B cell (primary cell): ENCODE data around the gene HPCA. TPM values are rescaled to one million over a fixed set of nuclear protein-coding genes. Genes with fewer than 3 reads are reported as not detected.

Source experiments
- ATAC-seq: fragments of 200-7000 bp; cut with Tn5 transposase; one replicate; pipeline ENCODE4 v1.10.0; 2021; ENCODE audit warnings: low read depth, mild to moderate bottlenecking, moderate number of reproducible peaks, moderate library complexity
- CTCF ChIA-PET: fragments of 350-600 bp; sonication (Branson Sonifier 250); formaldehyde crosslinking; loops from one replicate; lab custom pipeline; 2021; ENCODE audit warnings: antibody characterized with exemption, inconsistent platforms; lab: Charles Lee
- POLR2A ChIA-PET: fragments of 350-600 bp; sonication (Branson Sonifier 250); formaldehyde crosslinking; loops from one replicate; lab custom pipeline; 2021; ENCODE audit warnings: antibody characterized with exemption; lab: Charles Lee
- DNase-seq: peaks from one replicate; pipeline ENCODE4 v3.0.0; 2013
- H2AFZ ChIP-seq: 2 replicates; pipeline ENCODE4 v1.6.1; 2012; ENCODE audit warnings: mild to moderate bottlenecking, low read depth, low read length; ENCODE audit not compliant: insufficient read depth, poor library complexity, severe bottlenecking
- H3K27ac ChIP-seq, 2 donors: 1 replicate in 1 of 2; 2 replicates in 1 of 2; pipeline ENCODE4 v1.5.1; 2012 to 2013; ENCODE audit warnings: low read length in 2 of 2, mild to moderate bottlenecking in 2 of 2, moderate library complexity in 1 of 2
- H3K27me3 ChIP-seq, 4 experiments: fragments of 200-600 bp in 1 of 4; sonication (generic) in 1 of 4; replicated peaks in 1 of 4; 1 replicate in 2 of 4; 2 replicates in 2 of 4; pipeline versions ENCODE4 v1.6.1 to v1.7.0; 2013 to 2016; ENCODE audit warnings: low read length in 3 of 4, mild to moderate bottlenecking in 2 of 4, mixed read lengths in 1 of 4, moderate library complexity in 1 of 4; ENCODE audit not compliant: insufficient read depth in 4 of 4, control insufficient read depth in 3 of 4; ENCODE audit errors: control extremely low read depth in 1 of 4
- H3K36me3 ChIP-seq, 2 experiments: replicated peaks in 1 of 2; 1 replicate in 1 of 2; 2 replicates in 1 of 2; pipeline versions ENCODE4 v1.6.1 to v1.7.1; 2013; ENCODE audit warnings: low read length in 1 of 2; ENCODE audit not compliant: insufficient read depth in 2 of 2, control insufficient read depth in 1 of 2; ENCODE audit errors: control extremely low read depth in 1 of 2, extremely low read depth in 1 of 2
- H3K4me1 ChIP-seq, 2 donors: fragments of 200-600 bp in 1 of 2; sonication (generic) in 1 of 2; 1 replicate in 1 of 2; 2 replicates in 1 of 2; pipeline versions ENCODE4 v1.5.1 to v1.6.1; 2013 to 2017; ENCODE audit warnings: low read length in 2 of 2; ENCODE audit not compliant: control insufficient read depth in 2 of 2, insufficient read depth in 2 of 2
- H3K4me2 ChIP-seq: replicated peaks from 2 replicates; pipeline ENCODE3; 2012; ENCODE audit warnings: mild to moderate bottlenecking, low read depth, low read length; ENCODE audit not compliant: poor library complexity, severe bottlenecking
- H3K4me3 ChIP-seq, 5 experiments: fragments of 200-600 bp in 1 of 5; sonication (generic) in 1 of 5; 1 replicate in 3 of 5; 2 replicates in 2 of 5; pipeline versions ENCODE4 v1.5.1 to v1.7.0; 2011 to 2016; ENCODE audit warnings: low read length in 4 of 5, mild to moderate bottlenecking in 4 of 5, low read depth in 2 of 5, control low read depth in 1 of 5, moderate library complexity in 1 of 5; ENCODE audit not compliant: insufficient read depth in 1 of 5; ENCODE audit errors: control extremely low read depth in 1 of 5, extremely low read depth in 1 of 5
- H3K79me2 ChIP-seq: fragments of 200-600 bp; sonication (generic); one replicate; pipeline ENCODE4 v1.6.0; 2016; ENCODE audit warnings: low read length; ENCODE audit not compliant: control insufficient read depth, insufficient read depth
- H3K9ac ChIP-seq: fragments of 200-600 bp; sonication (generic); 2 replicates; pipeline ENCODE4 v1.6.1; 2017; ENCODE audit warnings: mild to moderate bottlenecking, low read length, moderate library complexity
- H3K9me3 ChIP-seq, 3 donors: one replicate each; pipeline versions ENCODE4 v1.6.1 to v1.7.1; 2013; ENCODE audit warnings: low read length in 2 of 3; ENCODE audit not compliant: control insufficient read depth in 2 of 3, insufficient read depth in 1 of 3; ENCODE audit errors: control extremely low read depth in 1 of 3
- H4K20me1 ChIP-seq: 2 replicates; pipeline ENCODE4 v1.6.0; 2012; ENCODE audit warnings: mild to moderate bottlenecking, low read length; ENCODE audit not compliant: insufficient read depth, control insufficient read depth, poor library complexity, severe bottlenecking
- H3K27ac Mint-ChIP-seq: one replicate; pipeline ENCODE4 v1.8.0; 2021; ENCODE audit warnings: mixed read lengths
- H3K27me3 Mint-ChIP-seq: one replicate; pipeline ENCODE4 v1.8.0; 2021; ENCODE audit warnings: mixed read lengths
- H3K4me1 Mint-ChIP-seq: one replicate; pipeline ENCODE4 v1.8.0; 2021; ENCODE audit warnings: mixed read lengths
- H3K4me3 Mint-ChIP-seq: one replicate; pipeline ENCODE4 v1.8.0; 2021; ENCODE audit warnings: mixed read lengths
- H3K9me3 Mint-ChIP-seq: one replicate; pipeline ENCODE4 v1.8.0; 2022; ENCODE audit warnings: mixed read lengths; ENCODE audit not compliant: insufficient read depth
- EZH2 ChIP-seq: IDR thresholded peaks from 2 replicates; pipeline ENCODE4 v1.6.1; 2012; ENCODE audit warnings: borderline replicate concordance, low read depth, mild to moderate bottlenecking, moderate library complexity, low read length; ENCODE audit not compliant: insufficient read depth, poor library complexity, severe bottlenecking
- WGBS: methylation state at CpG from one replicate; pipeline ENCODE4 v1.1.5; 2013; ENCODE audit warnings: missing lambda C conversion rate; ENCODE audit not compliant: insufficient coverage; 5-methylcytosine and 5-hydroxymethylcytosine counted together
- intact Hi-C: fragments of 100-400 bp; cut with micrococcal nuclease; formaldehyde crosslinking; loops from one replicate; pipeline ENCODE4 v1.10.0; 2022
- polyA plus RNA-seq: library from polyadenylated mRNA; depleted of rRNA; stranded (reverse); fragments of >200 nt; gene quantifications from 2 replicates; pipeline ENCODE4 v1.2.3, GENCODE V29; 2012
- total RNA-seq, 2 donors: library from RNA; stranded (reverse); fragments of 120-200 nt in 1 of 2; gene quantifications; 1 replicate in 1 of 2; 2 replicates in 1 of 2; pipeline versions ENCODE4 v1.2.3 to v1.2.4, GENCODE V29; 2013 to 2022
- TF ChIP-seq, protein P1 (sequence below): fragments of 200-600 bp; IDR thresholded peaks from one replicate; pipeline ENCODE4 v1.8.0; 2022; ENCODE audit warnings: antibody characterized with exemption, mild to moderate bottlenecking

The HPCA gene
- total and polyA plus RNA-seq, 2 donors (not counting 1 experiment from before 2014, with no cell fraction given) = 0.06 TPM; not detected in 1

DNA sequence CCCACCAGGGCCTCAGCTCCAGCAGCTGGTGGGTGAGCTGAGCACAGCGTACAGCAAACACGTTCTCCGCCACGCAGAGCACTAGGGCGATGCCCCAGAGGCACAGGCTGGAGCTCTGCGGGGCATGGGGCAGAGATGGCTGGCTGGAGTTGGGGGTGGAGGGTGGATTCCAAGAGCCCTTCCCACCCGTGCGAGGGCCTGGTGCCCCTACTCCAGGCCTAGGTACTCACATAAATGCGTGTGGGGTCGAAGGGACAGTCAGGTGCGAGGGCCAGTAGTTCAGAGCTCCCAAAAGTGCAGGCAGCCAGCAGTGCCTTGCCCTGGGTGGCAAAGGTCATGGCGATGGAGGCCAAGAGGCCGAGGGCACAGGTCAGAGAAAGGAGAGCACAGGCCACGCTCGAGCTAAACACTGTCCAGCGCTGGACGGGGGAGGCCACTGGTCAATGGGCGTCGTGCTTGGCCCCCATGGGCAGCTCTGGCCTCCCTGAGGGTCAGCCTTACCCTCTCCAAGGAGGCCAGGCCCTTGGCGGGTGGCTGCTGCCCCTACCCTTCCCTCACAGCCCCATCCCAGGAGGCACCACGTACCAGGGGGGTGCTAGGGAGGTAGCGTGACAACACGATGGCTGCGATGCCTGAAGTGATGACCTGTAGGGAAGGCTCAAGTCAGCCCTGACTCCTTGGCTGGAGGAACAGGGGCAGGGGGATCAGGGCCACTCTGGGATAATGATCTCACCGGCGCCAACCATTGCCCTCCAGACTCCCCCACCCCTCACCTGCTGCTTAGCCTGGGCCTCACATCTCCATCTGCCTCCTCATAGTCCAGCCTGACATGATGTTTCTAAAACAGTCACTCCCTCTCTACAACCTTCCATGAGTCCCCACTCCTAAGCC is 9.3 kb downstream of the HPCA start:
- Mint-ChIP-seq H3K27ac (no peak overlapping the region), H3K9me3 (no peaks in the 10 kb centered on the region), H3K27me3 (peaks cover 54% of the 10 kb centered on the region), H3K4me1 (peaks cover 17% of the 10 kb centered on the region), H3K4me3 (peak overlapping the region; percentile 1)
- Histone ChIP-seq H3K4me3 (no peak overlapping the region), H3K4me1 (peaks cover 17 to 27% of the 10 kb centered on the region in 2 donors), H3K36me3 (no peaks in the 10 kb centered on the region), H2AFZ (no peak overlapping the region), H3K27me3 (peaks cover 0 to 67% (median 29%) of the 10 kb centered on the region in 4 experiments), H3K4me2 (no peak overlapping the region), H4K20me1 (no peaks in the 10 kb centered on the region), H3K79me2 (no peaks in the 10 kb centered on the region), H3K9me3 (peaks cover 0 to 15% (median 0%) of the 10 kb centered on the region in 3 donors), H3K9ac (no peak overlapping the region), H3K27ac (no peak overlapping the region)
- TF ChIP-seq, protein P1, sequence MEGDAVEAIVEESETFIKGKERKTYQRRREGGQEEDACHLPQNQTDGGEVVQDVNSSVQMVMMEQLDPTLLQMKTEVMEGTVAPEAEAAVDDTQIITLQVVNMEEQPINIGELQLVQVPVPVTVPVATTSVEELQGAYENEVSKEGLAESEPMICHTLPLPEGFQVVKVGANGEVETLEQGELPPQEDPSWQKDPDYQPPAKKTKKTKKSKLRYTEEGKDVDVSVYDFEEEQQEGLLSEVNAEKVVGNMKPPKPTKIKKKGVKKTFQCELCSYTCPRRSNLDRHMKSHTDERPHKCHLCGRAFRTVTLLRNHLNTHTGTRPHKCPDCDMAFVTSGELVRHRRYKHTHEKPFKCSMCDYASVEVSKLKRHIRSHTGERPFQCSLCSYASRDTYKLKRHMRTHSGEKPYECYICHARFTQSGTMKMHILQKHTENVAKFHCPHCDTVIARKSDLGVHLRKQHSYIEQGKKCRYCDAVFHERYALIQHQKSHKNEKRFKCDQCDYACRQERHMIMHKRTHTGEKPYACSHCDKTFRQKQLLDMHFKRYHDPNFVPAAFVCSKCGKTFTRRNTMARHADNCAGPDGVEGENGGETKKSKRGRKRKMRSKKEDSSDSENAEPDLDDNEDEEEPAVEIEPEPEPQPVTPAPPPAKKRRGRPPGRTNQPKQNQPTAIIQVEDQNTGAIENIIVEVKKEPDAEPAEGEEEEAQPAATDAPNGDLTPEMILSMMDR = no peak
- TF ChIP-seq EZH2 = no peak
- ATAC-seq (no peak), DNase-seq (no peak)
- POLR2A ChIA-PET = no interaction called here
- 95% methylated on average over 23 of the region's 26 CpGs for WGBS
- CTCF ChIA-PET = interaction anchor here (0.6 to 4.2 kb wide), 2 partner anchors 20 to 71 kb away, joined by 3 to 14 read pairs; no protein-coding TSS in a partner anchor
- intact Hi-C loops = no loop called here

DNA sequence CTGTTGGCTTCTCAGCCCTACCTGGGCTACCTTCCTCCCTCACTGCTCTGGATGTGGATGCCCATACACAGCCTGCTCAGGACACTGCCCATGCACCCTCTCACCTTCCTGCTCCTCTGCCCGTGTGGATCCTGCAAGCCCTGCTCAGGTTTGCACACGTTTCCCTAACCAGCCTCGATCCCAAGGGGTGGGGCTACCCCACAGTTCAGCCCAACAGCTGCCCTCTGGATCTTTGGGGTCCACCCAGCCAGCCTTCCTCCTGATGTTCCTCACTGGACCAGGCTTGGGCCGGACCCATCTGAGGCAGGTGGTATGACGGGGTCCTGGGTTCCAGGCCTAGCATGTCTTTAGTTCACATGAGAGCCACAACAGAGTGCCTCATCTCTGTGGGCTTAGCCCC is 10.2 kb downstream of the HPCA start:
- Histone ChIP-seq H3K27me3 (peaks cover 0 to 64% (median 30%) of the 10 kb centered on the region in 4 experiments), H3K27ac (no peak overlapping the region), H2AFZ (no peak overlapping the region), H3K9ac (no peak overlapping the region), H4K20me1 (no peaks in the 10 kb centered on the region), H3K4me2 (no peak overlapping the region), H3K9me3 (peaks cover 0 to 20% (median 0%) of the 10 kb centered on the region in 3 donors), H3K79me2 (no peaks in the 10 kb centered on the region), H3K4me3 (no peak overlapping the region), H3K36me3 (no peaks in the 10 kb centered on the region), H3K4me1 (peaks cover 22 to 31% of the 10 kb centered on the region in 2 donors)
- Mint-ChIP-seq H3K4me1 (peaks cover 20% of the 10 kb centered on the region), H3K4me3 (no peak overlapping the region), H3K27me3 (peaks cover 49% of the 10 kb centered on the region), H3K9me3 (no peaks in the 10 kb centered on the region), H3K27ac (no peak overlapping the region)
- TF ChIP-seq, protein P1 = no peak
- no peak for TF ChIP-seq EZH2
- POLR2A ChIA-PET = no interaction called here
- CTCF ChIA-PET = interaction anchor here (1.3 kb wide), 1 partner anchor 192 kb away, joined by 4 read pairs; no protein-coding TSS in a partner anchor
- DNase-seq (no peak), ATAC-seq (no peak)
- intact Hi-C loops = no loop called here
- 87% methylated on average over 5 of the region's 5 CpGs for WGBS
